GM18861 (cell line): ENCODE results near the gene KIF6.

Source experiments
- ATAC-seq: cut with Tn5 transposase; IDR thresholded peaks from one replicate; pipeline ENCODE4 v1.9.1; 2021; ENCODE audit not compliant: unreplicated experiment

The KIF6 gene

DNA sequence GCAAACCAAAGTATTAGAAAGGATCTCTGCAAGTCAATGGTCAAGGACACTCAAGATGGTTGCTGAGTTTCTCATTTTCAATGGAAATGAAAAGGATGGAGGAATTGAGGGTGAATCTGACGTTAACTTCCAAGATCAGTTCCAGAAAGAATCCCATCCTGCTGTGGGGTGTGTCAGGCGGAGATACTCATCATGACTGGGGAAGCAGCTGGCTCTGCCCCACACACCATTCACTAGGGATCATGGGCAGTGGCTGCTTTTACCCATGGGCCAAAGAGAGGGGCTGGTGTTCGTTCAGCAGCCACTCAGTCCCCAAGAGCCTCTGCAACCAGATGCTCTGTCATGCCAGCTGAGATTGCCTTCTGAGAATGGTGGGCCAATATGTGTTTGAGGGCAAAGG is 300.4 kb downstream of the KIF6 start:
- no peak for ATAC-seq

DNA sequence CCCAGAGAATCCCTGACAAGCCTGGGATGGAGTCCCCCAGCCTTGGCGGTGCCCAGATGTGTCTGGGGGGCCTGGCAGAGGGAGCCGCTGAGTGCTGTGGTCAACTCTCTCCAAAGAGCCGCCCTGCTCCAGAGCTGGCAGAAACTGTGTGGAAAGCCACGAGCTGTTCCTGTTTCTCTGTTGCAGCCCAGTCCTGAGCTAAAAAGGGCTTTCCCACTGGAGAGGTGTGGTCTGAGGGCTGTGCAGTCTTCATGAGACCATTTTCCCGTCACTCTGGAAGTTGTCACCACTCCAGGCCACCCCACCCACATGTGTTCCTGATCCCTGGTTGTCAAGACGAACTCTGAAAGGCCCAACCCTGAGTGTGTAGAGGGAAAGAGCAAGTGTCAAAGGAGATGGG is 303.0 kb downstream of the KIF6 start:
- ATAC-seq: no peak

DNA sequence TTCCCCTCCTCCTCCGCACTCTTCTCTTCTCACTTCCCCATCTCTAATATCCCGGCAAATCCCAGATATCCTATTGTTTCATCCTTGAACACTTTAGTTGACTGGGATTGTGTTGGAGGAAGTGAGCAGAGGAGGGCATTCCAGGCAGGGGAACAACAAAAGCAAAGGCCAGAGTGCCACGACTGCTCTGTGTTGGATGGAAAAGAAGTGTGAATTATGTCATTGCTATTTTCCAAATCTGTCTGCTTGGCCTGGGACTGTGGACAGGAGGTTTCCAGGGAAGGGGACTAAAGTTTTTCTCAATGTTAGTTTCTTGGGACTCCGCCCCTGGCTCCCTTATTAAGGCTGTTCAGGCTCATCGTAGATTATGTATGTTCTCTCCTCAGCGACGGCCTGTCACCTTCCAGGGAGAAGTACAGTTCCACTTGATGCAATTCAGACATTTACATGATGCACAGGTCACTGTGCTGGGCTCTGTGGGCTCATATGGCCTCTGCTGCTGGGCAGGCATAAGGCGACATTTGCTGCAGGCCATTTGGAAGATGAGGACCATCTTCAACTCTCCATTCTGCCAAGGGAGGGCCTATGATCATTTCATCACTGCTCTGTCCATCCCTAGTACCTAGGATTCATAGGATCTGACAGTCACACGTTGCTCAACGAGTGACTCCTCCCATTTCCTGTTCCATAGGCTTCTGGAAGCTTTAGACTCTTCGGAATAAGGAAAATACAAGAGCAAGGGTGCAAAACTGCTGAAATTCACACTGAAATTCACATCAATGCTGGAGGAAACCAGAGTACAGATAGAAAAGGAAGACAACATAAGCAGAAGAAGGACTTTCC is 303.6 kb downstream of the KIF6 start:
- ATAC-seq: no peak

DNA sequence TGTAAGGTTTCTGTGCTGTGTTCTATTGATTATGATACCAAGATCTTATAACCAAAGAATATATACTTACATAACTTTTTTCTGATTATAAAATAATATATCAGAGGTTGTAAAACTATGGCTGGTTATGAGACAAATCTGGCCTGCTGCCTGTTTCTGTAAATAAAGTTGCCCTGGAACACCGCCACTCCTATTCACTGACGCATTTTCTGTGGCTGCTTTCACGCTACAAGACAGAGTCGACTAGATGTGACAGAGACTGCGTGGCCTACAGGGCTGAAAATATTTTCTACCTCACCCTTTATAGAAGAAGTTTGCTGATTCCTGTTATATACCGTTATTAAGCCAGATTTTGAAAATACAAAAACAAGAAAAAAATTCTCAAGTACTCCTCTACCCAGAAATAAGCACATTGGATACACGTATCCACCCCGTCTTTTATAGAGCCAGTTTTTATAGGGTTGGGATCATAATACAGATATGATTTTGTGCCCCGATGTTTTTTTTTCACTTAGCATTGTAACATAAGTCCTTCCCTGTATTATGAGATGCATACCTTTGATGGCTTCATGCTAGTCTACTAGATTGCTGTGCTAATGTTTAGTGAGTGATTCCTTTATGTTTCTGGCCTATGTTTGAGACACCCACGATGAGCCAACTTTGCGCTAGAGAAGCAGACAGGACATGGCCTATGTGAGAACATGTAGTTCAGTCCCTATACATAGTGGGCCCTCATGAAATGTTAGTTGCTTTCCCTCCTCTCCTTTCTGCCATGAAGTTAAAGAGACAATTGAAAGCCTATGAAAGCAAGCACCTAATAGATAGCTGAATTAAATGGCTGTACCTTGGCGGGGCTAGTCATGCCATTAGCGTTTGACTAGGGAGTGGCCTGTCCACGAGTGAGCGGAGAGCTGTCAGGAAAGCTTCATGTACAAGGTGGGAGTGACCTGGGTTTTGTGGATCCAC is 304.6 kb downstream of the KIF6 start:
- ATAC-seq: no peak

DNA sequence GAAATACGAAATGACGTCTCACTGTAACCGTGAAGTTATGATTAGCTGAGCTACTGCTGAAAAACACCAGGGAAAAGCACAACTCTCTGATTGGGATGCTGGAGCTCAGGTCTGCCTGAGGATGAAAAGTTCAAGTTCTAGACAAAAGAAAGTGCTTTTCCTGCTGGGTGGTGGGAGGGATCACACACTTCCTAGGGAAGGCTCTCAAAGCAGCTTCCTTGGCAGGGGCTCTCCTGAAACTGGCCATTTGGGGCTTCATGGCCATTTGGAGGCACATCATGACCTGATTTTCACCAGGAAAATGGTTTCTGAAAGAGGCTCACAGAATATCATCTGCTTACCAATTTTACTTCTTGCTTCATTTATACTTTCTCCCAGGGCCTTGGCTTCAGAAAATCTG is 305.6 kb downstream of the KIF6 start:
- ATAC-seq: no peak

DNA sequence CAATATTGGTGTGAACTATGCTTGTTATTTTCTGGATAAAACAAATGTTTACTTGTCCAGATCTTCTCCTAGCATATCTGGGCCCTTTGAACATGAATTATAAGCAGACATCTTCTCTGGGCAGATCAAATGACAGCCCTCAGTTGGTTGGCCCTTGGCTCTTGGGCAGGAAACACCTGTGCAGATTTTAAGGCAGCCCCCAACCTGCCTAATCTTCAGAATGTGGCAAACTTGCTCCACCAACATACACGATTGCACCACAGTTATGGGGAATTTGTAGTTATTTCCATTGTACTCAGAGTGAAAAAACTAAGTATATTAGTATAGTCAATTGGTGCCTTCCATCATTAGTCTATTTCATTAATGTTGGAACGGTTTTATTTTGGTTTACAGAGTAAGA is 307.8 kb downstream of the KIF6 start:
- no peak for ATAC-seq

DNA sequence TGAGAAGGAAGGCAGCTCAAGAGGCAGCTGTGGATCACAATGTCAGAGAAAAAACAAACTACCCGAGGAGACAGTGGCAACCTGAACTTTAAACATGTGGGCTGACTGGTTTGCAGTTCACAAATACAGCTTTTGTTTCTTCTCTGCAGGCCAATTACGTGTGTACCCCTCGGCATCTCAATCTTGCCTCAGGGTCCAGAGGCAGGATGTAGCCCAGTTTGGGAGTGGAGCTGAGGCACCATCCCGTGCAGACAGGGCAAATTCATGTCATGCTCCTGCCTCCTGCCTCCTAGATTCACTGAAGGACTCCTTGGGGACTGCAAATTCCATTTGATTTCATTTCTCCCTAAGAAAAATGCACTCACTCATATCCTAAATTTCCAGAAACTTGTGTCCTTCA is 308.5 kb downstream of the KIF6 start:
- ATAC-seq: no peak

DNA sequence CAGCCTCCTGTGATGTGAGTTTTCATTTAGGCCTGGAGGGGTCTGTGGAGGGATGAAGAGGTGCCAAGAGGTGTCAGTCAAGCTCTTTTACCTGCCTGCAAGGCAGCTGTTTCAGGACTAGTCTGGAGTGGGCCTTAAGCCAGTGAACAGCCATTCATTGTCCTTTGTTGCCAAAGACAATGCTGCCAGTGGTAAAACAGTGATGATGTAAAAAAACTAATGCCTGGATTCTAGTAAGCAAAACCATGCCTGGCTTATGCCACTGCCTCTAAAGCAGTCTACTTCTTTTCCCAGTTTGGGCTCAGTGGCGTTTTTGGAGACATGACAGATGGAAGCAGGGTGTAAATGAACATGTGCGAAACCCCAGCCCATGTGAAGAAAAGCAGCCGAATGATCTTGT is 309.2 kb downstream of the KIF6 start:
- ATAC-seq: no peak

DNA sequence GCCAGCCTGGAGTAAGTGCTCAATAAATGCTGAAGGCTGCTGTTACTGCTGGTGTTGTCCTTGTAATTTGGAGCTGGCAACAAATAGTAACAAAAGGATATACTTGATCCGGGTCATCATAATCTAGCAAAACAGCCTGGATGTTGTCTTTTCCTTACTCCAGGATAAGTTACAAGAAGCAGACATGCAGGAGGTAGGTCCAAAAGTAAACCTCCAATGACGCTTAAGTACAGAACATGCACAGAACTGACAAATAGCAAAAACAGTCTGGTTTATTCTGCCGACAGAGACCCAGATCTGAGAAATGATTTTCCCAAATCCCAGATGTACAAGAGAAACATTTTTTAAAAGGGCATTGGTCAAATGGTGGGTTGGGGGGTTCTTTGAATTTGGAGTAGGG is 309.7 kb downstream of the KIF6 start:
- ATAC-seq: no peak

DNA sequence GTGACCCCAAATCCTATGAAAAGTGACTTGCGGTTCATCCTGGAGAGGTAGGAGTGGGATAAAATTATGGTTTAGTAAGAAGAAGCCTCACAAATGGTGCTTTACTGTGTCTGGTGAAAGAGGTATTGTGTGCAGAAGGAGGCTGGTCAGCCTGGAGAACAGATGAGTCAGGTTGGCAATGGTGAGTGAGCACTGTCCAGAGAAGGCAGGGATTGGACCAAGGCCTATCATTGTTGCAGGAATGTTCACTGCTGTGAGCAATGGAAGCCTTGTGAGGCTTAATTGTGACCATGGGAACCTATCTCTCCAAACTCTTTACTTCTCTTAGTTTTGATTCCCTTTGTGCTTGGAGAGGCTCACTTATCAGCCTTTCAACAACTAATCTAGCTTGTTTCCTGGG is 313.7 kb downstream of the KIF6 start:
- ATAC-seq: no peak

DNA sequence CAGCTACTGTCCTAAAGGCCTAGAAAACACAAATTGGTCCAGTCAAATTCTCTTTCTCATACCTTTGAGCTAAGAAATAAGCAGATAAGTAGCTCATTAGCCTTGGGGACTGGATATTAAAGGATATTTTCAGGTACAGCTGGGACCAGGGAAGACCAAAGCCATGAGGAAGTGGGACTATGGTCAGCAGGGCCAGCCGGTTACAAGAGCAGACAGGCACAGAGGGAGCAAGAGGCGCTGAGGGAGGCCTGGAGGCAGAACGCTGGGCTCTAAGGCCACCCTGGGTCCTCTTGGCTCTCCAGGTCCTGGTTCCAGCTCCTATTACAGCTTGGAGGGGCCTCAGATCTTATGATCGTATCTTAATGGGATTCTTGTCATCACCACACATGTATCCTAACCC is 314.2 kb downstream of the KIF6 start:
- ATAC-seq: no peak

DNA sequence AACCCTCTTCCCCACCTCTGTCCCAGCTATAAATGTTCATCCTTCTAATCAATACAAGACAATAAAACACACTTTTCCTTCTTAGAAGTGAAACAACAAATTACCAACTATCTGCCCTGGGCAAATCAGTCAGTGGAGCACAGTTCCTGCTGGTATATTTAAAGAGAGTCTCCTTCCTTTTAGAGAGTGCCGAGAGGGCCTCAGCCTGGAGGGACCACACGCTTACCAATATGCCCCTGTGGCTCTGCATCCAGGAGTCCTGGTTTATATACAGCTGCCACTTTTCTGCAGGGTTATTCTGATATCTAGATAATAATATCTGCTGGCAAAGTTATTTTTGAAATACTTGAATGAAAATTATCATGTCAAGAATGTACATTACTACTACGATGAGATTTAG is 315.3 kb downstream of the KIF6 start:
- ATAC-seq: no peak

DNA sequence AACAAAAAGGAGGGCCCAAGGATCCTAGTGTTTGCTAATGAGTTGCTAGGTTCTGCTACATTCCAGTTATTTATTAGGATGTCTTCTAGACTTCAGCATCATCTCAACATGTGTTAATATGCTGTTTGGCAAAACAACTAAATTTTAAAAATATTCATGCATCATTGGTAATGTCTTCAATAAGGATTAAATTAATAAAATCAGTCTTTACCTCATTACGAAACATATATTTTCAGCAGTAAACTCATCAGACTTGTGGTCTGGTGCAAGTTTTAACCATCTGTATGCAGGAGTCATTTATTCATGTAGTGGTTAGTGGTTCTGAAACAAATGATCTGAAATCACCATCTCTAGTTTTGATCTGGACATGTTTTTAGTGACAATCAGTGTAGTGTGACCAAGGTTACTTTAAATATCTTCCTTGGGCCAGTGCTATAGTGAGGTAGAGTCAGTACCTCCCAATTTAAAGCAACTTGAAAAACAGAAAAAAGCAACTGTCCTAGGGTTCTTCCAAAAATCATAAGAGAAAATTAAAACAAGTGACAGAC is 317.7 kb downstream of the KIF6 start:
- peak; percentile 90 for ATAC-seq

DNA sequence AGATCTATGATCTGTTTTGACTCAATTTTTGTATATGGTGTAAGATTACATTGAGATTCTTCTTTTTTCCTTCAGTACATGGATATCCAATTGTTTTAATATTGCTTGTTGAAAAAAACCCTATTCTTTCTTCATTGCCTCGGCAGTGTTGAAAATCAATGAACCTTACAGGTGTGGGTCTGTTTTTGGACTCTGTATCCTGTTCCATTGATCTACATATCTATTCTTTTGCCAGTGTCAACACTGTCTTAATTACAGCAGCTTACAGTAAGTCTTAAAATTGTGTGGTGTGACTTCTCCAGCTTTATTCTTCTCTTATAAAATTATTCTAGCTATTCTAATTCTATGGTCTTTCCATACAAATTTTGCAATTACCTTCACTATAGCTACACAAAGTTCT is 320.9 kb downstream of the KIF6 start:
- ATAC-seq: no peak

DNA sequence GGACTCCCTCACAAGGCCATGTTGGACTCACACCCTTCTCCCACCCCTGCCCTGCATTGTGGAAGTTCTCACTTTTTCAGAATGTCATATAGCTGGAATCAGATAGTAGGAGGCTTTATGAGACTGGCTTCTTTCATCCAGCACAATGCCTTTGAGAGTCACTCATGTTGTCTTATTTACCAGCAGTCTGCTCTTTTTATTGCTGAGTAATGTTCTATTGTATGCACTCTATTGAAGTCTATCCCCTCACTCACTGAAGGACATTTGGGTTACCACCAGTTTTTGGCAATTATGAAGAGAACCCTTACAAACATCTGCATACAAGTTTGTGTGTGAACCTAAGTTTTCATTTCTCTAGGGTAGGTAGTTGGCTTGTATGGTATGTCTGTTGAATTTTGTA is 321.9 kb downstream of the KIF6 start:
- ATAC-seq: no peak

DNA sequence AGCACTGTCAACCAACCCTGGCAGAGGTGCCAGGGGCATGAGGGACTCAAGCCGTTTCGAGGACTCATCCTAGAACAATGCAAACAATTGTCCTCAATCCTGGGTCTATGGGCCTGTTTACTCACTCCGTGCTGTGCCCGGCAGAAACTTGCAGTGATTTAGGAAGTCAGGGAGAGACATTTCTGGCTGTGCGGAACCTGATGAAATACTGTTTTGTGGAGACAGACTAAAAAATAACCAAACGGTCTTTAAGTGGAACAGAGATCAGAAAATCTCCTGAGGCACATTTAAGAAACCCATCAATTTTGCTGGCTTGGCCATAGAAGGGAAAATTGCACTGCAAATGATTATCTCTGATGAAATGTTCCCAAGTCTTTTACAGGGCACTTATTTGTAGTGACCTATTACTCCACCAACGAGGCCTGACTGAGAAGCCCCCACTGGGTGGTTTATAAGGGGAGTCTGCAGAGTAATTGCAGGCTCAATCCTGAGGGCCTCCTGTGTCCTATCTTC is 322.9 kb downstream of the KIF6 start:
- ATAC-seq: no peak

DNA sequence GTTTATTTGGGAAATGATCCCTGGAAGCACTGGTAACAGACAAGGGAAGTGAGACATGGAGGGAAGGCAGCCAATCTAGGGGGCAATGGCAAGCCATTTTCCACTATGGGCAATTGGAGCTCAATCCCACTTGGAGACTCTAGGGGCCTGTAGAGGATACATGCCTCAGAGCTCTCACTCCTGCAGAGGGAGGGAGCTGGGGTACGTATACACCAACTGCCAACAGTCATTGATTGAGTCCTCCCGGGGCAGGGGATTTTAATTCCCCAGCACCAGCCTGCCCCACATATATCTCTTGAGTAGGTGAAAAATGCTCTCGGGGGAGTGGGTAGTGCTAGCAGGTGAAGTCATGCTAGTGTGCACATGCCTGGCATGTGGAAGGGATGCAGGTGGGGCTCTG is 323.8 kb downstream of the KIF6 start:
- ATAC-seq: no peak

DNA sequence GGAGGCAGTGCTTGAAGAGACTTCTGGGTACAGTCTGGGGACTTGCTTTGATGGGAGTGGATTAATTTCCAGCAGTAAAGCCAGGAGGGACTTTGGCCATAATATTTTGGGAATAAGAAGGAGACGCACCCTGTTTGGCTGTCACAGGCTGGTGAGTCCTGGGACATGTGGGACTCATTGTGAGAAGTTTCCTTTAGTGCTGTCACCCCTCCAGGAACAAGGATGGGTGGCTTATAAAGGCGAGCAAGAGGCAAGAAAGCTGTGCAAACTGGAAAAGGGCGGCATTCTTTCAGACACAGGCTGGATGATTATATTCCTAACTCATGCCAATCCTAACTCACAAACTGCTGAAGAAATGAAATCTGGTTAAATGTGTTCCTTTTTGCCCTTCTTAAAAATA is 325.2 kb downstream of the KIF6 start:
- no peak for ATAC-seq

DNA sequence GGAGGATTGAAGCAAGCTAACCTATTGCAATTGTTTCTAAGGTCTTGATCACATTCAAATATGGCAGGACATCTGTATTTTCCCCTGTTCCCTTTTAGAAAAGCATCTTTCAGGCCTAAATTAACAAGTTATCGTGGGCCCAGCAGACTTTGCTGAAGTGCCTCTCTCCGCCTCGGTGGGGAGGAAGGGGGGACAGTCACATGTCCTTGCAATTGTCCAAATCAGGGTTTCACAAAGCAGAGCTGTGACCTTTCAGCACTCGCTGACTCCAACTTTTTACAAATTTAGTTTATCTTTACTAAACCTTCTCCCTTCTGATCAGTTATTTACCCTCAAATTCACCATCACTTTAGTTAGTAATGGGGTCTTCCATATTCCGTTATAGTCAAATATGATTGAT is 328.4 kb downstream of the KIF6 start:
- no peak for ATAC-seq

DNA sequence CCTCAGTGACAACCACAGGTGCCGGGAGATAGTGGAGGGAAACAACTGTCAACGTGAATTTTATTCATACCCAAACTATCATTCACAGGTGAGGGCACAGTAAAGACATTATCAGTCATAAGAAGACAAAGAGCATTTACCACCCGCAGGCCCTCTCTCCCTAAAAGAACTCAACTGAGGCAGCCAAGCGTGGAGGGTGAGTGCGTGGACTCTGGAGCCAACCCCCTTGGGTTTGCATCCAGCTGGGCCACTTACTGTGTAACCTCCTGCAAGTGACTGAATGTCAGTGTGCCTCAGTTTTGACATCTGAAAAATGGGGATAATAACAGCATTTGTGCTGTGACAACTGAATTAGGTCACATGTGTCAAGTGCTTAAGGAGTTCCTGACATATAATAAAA is 332.1 kb downstream of the KIF6 start:
- no peak for ATAC-seq

DNA sequence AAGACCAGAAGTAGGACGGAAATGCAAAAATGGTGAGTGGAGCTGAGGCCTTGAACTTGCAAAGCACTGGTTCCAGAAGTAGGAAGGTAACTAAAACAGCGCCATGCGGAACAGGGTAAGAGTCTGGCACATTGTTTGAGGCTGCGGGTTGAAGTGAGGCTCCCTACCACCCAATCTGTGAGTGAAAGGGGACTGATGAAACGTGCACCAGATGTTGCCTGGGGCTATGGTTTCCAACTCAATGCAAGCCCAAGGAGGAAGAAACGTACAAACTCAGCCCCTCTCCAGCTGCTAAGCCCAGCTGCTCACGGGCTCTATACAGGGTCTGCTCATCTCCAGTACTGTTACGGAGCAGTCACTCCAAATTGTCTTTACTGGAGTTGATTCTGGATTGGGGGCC is 334.0 kb downstream of the KIF6 start:
- ATAC-seq: no peak

DNA sequence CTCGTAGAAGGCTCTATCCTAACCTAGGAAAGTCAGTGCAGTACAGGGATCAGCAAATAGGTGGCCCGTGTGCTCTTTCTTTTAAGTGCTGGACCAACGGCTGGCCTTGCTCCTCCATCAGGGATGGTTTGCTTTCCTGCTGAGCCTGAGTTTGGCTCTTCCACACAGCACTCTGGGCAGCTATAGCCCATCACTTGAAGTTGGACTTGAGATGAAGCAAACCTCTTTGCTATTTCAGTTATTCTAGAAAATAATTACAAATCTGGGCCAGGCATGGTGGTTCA is 335.8 kb downstream of the KIF6 start:
- ATAC-seq: no peak
